Retina (tissue), 1 donor: ENCODE measurements around the gene KCNK17.

Experiments
- DNase-seq: peaks from one replicate; pipeline ENCODE4 v3.0.0-alpha.2; 2016

KCNK17 gene

GRCh38 chr6:39314273-39314795 is at the start of gene KCNK17:
Gene KCNK17, minus strand, starts transcription at chr6:39314419. Its CDS starts 99 bp downstream, at chr6:39314320.
- peak; percentile 52 for DNase-seq

- DNase-seq: no peak
Measured at GRCh38 chr6:39363280-39363679, 49.1 kb upstream of the KCNK17 start.

GRCh38 chr6:39362487-39362865 is 48.3 kb upstream of the KCNK17 start:
- no peak for DNase-seq

- DNase-seq: peak; percentile 88
Measured at GRCh38 chr6:39361657-39362486, 47.7 kb upstream of the KCNK17 start.

GRCh38 chr6:39360378-39360777 is 46.2 kb upstream of the KCNK17 start:
- DNase-seq: no peak

- DNase-seq: no peak
Measured at GRCh38 chr6:39357998-39358686, 43.9 kb upstream of the KCNK17 start.

- DNase-seq: no peak
Measured at GRCh38 chr6:39353698-39354315, 39.6 kb upstream of the KCNK17 start.

- DNase-seq: no peak
Measured at GRCh38 chr6:39350723-39351505, 36.7 kb upstream of the KCNK17 start.

GRCh38 chr6:39348740-39349139 is 34.5 kb upstream of the KCNK17 start:
- DNase-seq: no peak

GRCh38 chr6:39347906-39348585 is 33.8 kb upstream of the KCNK17 start:
- DNase-seq: peak; percentile 76

GRCh38 chr6:39347206-39347605 is 33.0 kb upstream of the KCNK17 start:
- no peak for DNase-seq

GRCh38 chr6:39344821-39345280 is 30.6 kb upstream of the KCNK17 start:
- DNase-seq: no peak

- DNase-seq: no peak
Measured at GRCh38 chr6:39343396-39343870, 29.2 kb upstream of the KCNK17 start.

GRCh38 chr6:39342692-39343395 is 28.6 kb upstream of the KCNK17 start:
- no peak for DNase-seq

GRCh38 chr6:39341937-39342336 is 27.7 kb upstream of the KCNK17 start:
- no peak for DNase-seq

- no peak for DNase-seq
Measured at GRCh38 chr6:39341352-39341751, 27.1 kb upstream of the KCNK17 start.

GRCh38 chr6:39339868-39340550 is 25.8 kb upstream of the KCNK17 start:
- peak; percentile 45 for DNase-seq

- no peak for DNase-seq
Measured at GRCh38 chr6:39339096-39339867, 25.1 kb upstream of the KCNK17 start.

- DNase-seq: no peak
Measured at GRCh38 chr6:39338397-39338796, 24.2 kb upstream of the KCNK17 start.
